ENCODE data around the gene RNF34. TPM values are rescaled to one million over a fixed set of nuclear protein-coding genes. Genes with fewer than 3 reads are reported as not detected.

The RNF34 gene
- total and polyA plus RNA-seq, 2 of the 8 experiments (the other 6 are each of a cell fraction or from before 2014, with no cell fraction given), result 37.9 to 57.6 TPM

- TF ChIP-seq EZH2 (IDR thresholded peaks at IDR 0.05; ENCODE audit: low read depth, low read length, severe bottlenecking) (no peak), RNF2 (IDR thresholded peaks at IDR 0.05; ENCODE audit: borderline replicate concordance, low read depth, low read length, missing control alignments, poor library complexity, severe bottlenecking) (no peak), CREB1 (IDR thresholded peaks at IDR 0.05) (no peak), EP300 (IDR thresholded peaks at IDR 0.05; ENCODE audit: borderline replicate concordance in 1 of 2, low read depth in 2 of 2, low read length in 2 of 2) (no peak), CHD2 (IDR thresholded peaks at IDR 0.05; ENCODE audit: low read length) (no peak), SIX5 (IDR thresholded peaks at IDR 0.05; ENCODE audit: low read depth, low read length) (no peak), GABPA (IDR thresholded peaks at IDR 0.05; ENCODE audit: borderline replicate concordance, insufficient read depth, low read length) (no peak)
These were observed 72.4 kb downstream of the RNF34 start (continued) for GRCh38 chr12:121472150-121472905.

Small RNA genes within 50 kb of the gene (microRNA-seq; reads per million reads assigned to microRNA genes)
- 0 reads per million in 2 experiments for gene MIR7107 (ENCODE audit: borderline microRNAs expressed in 2 of 2, borderline number of aligned reads in 2 of 2, borderline replicate concordance in 1 of 2)

Other genes starting within 250 kb of the RNF34 start
- gene P2RX4, start 190.0 kb upstream of the RNF34 start, total RNA-seq (2021; fragmentation: NEBNext Ultra II Directional; extraction: Animal tissue kit (Norgen Biotek cat#: 25700)), result 7.1 and 9.5 TPM in 2 replicates
- gene P2RX4, start 190.0 kb upstream of the RNF34 start, polyA plus RNA-seq (2011; rRNA removed), result 12.2 and 21.4 TPM in 2 replicates
- 28.7 and 30.6 TPM in 2 replicates for gene CAMKK2, start 103.4 kb upstream of the RNF34 start, total RNA-seq (2021; fragmentation: NEBNext Ultra II Directional; extraction: Animal tissue kit (Norgen Biotek cat#: 25700))
- gene CAMKK2, start 103.4 kb upstream of the RNF34 start, polyA plus RNA-seq (2011; rRNA removed), result 29.6 and 31.2 TPM in 2 replicates
- 97.6 and 103 TPM in 2 replicates for gene ANAPC5, start 47.7 kb upstream of the RNF34 start, total RNA-seq (2021; fragmentation: NEBNext Ultra II Directional; extraction: Animal tissue kit (Norgen Biotek cat#: 25700))
- 94.5 and 127 TPM in 2 replicates for gene ANAPC5, start 47.7 kb upstream of the RNF34 start, polyA plus RNA-seq (2011; rRNA removed)
- gene KDM2B, start 180.9 kb downstream of the RNF34 start, total RNA-seq (2021; fragmentation: NEBNext Ultra II Directional; extraction: Animal tissue kit (Norgen Biotek cat#: 25700)), result 156 and 162 TPM in 2 replicates
- 111 and 167 TPM in 2 replicates for gene KDM2B, start 180.9 kb downstream of the RNF34 start, polyA plus RNA-seq (2011; rRNA removed)
- 28.4 and 29.9 TPM in 2 replicates for gene ORAI1, start 226.4 kb downstream of the RNF34 start, total RNA-seq (2021; fragmentation: NEBNext Ultra II Directional; extraction: Animal tissue kit (Norgen Biotek cat#: 25700))
- 71.5 and 101 TPM in 2 replicates for gene ORAI1, start 226.4 kb downstream of the RNF34 start, polyA plus RNA-seq (2011; rRNA removed)